Measurements from ENCODE around the gene CCDC88C. TPM values are rescaled to one million over a fixed set of nuclear protein-coding genes. Genes with fewer than 3 reads are reported as not detected.

The CCDC88C gene
- polyA plus RNA-seq, 4 donors, result 32.6 to 36.2 (median 34.0) TPM

- DNase-seq (ENCODE audit: low read depth in 4 of 4, low spot score in 3 of 4), result no peak
Measured at GRCh38 chr14:91333650-91334039, 84.0 kb downstream of the CCDC88C start.

GRCh38 chr14:91332986-91333649 is 84.5 kb downstream of the CCDC88C start:
- no peak for DNase-seq (ENCODE audit: low read depth in 4 of 4, low spot score in 3 of 4)

- DNase-seq (ENCODE audit: low read depth in 4 of 4, low spot score in 3 of 4), result no peak
Measured at GRCh38 chr14:91332171-91332985, 85.2 kb downstream of the CCDC88C start.

- no peak for DNase-seq (ENCODE audit: low read depth in 4 of 4, low spot score in 3 of 4)
Measured at GRCh38 chr14:91331721-91332120, 85.9 kb downstream of the CCDC88C start.

GRCh38 chr14:91330856-91331255 is 86.8 kb downstream of the CCDC88C start:
- no peak for DNase-seq (ENCODE audit: low read depth in 4 of 4, low spot score in 3 of 4)

GRCh38 chr14:91330096-91330696 is 87.4 kb downstream of the CCDC88C start:
- DNase-seq (ENCODE audit: low read depth in 4 of 4, low spot score in 3 of 4), result no peak

GRCh38 chr14:91329486-91330014 is 88.1 kb downstream of the CCDC88C start:
- no peak for DNase-seq (ENCODE audit: low read depth in 4 of 4, low spot score in 3 of 4)

GRCh38 chr14:91328313-91329050 is 89.1 kb downstream of the CCDC88C start:
- no peak for DNase-seq (ENCODE audit: low read depth in 4 of 4, low spot score in 3 of 4)

GRCh38 chr14:91327661-91328312 is 89.8 kb downstream of the CCDC88C start:
- no peak for DNase-seq (ENCODE audit: low read depth in 4 of 4, low spot score in 3 of 4)

- DNase-seq (ENCODE audit: low read depth in 4 of 4, low spot score in 3 of 4), result no peak
Measured at GRCh38 chr14:91327250-91327595, 90.4 kb downstream of the CCDC88C start.

GRCh38 chr14:91326514-91327249 is 90.9 kb downstream of the CCDC88C start:
- no peak for DNase-seq (ENCODE audit: low read depth in 4 of 4, low spot score in 3 of 4)

- DNase-seq (ENCODE audit: low read depth in 4 of 4, low spot score in 3 of 4), result no peak
Measured at GRCh38 chr14:91324606-91325575, 92.7 kb downstream of the CCDC88C start.

- peak in 3 of 4 donors; percentile 53 to 64 (median 63) for DNase-seq (ENCODE audit: low read depth in 4 of 4, low spot score in 3 of 4)
Measured at GRCh38 chr14:91323671-91324605, 93.7 kb downstream of the CCDC88C start.

GRCh38 chr14:91323031-91323430 is 94.6 kb downstream of the CCDC88C start:
- no peak for DNase-seq (ENCODE audit: low read depth in 4 of 4, low spot score in 3 of 4)

- DNase-seq (ENCODE audit: low read depth in 4 of 4, low spot score in 3 of 4), result no peak
Measured at GRCh38 chr14:91322623-91323022, 95.0 kb downstream of the CCDC88C start.

- no peak for DNase-seq (ENCODE audit: low read depth in 4 of 4, low spot score in 3 of 4)
Measured at GRCh38 chr14:91321131-91321530, 96.5 kb downstream of the CCDC88C start.

GRCh38 chr14:91320266-91320665 is 97.4 kb downstream of the CCDC88C start:
- DNase-seq (ENCODE audit: low read depth in 4 of 4, low spot score in 3 of 4), result no peak
